NCI-H2081 (cell line): ENCODE measurements around the gene BTD.
"Not testable (repeated sequence)": the region's sequence is repeated elsewhere in the genome, so short reads cannot be mapped to it uniquely, and the experiment has no call there.

Experiments
- DNase-seq, 2 experiments: peaks; one replicate each; lab custom pipeline; 2025; lab: John Stamatoyannopoulos, UW

BTD gene

GRCh38 chr3:15604584-15604983 lies 3.0 kb downstream of the BTD start:
- DNase-seq = not testable (repeated sequence)

- DNase-seq = no peak
Measured at GRCh38 chr3:15606434-15606891, 4.9 kb downstream of the BTD start.

DNA sequence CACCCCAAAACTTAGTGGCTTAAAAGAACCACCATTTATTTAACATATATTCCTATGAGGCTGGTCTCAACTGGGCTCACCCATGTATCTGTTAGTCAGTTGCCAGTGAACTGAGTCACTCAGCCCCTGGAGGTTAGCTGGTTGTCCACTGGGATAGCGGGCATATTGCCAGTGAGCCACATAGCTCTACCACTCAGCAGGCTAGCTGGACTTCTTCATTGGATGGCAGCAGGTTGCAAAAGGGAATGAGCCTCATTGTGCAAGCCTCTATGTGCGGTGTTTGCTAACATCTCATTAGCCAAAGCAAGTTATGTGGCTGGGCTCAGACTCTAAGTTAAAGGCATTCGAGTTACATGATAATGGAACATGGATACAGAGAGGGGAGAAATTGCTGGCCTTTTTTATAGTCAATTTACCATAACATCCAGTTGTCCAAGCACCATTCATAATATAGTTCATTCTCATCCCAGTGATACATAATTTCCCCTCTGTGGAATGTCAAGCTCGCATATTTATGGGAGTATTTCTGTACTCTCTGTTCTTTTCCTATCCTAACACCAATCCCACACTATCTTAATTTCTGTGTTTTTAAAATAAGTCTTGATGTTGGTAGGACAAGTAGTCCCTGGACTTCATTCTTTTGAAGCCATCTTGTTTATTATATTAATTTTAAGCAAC lies 8.7 kb downstream of the BTD start:
- DNase-seq = no peak

- DNase-seq = no peak
Measured at GRCh38 chr3:15611018-15611417, 9.5 kb downstream of the BTD start.

DNA sequence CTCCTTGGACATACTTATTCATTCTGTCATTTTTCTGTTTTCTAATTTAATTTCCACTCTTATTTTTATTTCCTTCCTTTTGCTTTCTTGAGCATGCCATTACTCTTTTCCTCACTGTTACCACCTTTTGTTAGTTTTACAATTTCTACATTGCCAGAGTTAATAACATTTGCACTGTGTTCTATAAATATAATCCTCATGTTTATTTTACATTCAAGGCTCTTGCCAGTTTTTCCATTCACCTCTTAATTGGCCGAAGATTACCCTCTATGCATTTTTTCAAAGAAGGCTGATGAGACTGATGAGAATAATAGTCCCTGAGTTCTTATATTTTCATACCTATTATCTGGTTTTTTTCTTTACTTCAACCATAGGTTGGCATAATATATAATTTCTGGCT lies 10.5 kb downstream of the BTD start:
- DNase-seq = peak in 1 of 2 experiments; percentile 17

DNA sequence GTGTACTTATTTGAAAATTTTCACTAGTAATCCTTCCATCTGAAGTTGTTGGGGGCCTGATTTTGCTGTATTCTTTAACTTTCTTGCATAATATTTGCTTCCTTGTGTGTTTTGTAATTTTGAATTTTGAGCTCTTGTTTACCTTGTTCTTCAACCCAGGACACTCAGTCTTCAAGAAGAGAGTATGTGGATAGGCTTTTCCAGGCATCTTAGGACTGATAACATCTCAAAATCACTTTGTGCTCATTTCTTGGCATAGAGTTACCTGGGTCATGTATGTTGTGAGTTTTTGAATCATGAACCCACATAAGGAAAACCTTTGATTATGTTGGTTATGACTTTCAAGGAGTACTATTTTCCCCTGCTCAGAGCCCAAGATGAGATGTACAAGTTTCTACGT lies 13.4 kb downstream of the BTD start:
- no peak for DNase-seq

GRCh38 chr3:15616053-15616452 lies 14.5 kb downstream of the BTD start:
- DNase-seq = no peak

DNA sequence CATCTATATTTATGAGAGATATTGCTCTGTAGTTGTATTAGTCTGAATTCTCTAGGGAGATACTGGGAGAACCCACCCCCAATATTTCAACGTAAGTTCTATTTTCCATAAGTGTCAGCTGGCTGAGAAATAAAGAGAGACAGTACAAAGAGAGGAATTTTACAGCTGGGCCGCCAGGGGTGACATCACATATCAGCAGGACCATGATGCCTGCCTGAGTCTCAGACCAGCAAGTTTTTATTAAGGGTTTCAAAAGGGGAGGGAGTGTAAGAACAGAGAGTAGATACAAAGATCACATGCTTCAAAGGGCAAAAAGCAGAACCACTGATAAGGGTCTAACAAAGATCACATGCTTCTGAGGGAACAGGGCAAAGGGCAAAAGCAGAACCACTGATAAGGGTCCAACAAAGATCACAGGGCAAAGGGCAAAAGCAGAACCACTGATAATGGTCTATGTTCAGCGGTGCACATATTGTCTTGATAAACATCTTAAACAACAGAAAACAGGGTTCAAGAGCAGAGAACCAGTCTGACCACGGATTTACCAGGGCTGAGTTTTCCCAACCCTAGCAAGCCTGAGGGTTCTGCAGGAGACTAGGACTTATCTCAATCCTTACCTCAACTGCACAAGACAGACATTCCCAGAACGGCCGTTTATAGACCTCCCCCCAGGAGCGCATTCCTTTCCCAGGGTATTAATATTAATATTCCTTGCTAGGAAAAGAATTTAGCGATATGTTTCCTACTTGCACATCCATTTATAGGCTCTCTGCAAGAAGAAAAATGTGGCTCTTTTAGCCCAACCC lies 18.3 kb downstream of the BTD start:
- DNase-seq = not testable (repeated sequence)

DNA sequence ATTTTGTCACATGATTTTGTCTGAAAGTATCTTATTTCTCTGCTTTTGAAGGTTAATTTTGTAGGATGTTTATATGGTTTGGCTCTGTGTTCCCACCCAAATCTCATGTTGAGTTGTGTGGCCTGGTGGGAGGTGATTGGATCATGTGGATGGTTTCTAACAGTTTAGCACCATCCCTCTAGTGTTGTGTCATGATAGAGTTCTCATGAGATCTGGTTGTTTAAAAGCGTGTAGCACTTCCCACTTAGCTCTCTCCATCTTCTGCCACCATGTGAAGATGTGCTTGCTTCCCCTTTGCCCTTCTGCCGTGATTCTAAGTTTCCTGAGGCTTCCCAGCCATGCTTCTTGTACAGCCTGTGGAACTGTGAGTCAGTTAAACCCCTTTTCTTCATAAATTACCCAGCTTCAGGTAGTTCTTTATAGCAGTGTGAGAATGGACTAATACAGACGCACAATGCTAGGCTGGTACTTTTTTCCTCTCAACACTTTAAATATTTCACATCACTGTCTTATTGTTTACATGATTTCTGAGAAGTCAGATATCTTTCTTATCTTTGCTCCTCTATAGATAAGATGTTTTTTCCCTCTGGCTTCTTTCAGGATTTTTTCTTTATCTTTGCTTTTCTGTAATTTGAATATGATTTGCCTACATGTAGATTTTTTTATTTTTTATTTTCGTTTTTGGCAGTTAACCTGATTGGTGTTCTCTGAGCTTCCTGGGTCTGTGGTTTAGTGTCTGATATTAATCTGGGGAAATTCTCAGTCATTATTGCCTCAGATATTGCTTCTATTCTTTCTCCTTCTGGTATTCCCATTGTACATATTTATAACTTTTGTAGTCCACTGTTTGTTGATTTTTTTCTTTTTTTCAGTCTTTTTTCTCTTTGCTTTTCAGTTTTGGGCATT lies 22.2 kb downstream of the BTD start:
- DNase-seq = no peak

- DNase-seq = no peak
Measured at GRCh38 chr3:15628967-15629366, 27.4 kb downstream of the BTD start.

DNA sequence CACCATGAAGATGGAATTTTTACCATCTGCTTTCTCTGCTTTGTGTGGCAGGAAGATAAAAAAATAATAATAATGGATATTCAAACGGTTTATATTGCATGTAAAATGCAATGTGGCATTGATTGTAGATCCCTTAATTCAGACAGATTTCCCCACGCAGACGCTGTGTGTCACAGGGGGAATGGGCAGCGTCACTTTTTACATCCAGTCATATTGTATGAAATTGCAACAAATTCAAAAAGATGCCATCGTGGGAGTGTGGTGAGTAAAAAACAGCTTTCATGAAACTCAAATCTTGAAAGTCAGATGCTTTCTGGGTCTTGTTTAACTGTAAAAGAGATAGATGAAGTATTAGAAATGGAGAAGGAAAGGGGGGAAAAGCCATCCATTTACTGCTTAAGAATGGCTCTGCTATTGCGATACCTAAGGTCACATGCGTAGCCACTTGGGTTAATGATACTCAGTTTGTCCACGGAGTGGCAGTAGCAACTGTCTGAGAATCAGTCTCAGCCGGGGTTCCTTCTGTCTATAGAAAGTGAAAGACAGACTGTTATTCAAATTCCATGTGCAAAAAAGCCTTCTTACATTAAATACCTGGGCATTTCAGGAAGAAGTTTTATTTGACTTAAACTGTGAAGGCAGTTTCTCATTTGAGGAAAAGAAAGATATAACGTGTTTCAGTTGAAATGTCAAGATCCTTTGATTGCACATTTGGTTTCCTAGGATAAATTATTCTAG lies 28.5 kb downstream of the BTD start:
- DNase-seq = peak; percentile 26 to 59

GRCh38 chr3:15630646-15631350 lies 29.3 kb downstream of the BTD start:
- DNase-seq = peak in 1 of 2 experiments; percentile 17

- no peak for DNase-seq
Measured at GRCh38 chr3:15631426-15632211, 30.1 kb downstream of the BTD start.

GRCh38 chr3:15632212-15632580 lies 30.7 kb downstream of the BTD start:
- DNase-seq = no peak

- peak; percentile 47 to 84 for DNase-seq
Measured at GRCh38 chr3:15633159-15633558, 31.6 kb downstream of the BTD start.

DNA sequence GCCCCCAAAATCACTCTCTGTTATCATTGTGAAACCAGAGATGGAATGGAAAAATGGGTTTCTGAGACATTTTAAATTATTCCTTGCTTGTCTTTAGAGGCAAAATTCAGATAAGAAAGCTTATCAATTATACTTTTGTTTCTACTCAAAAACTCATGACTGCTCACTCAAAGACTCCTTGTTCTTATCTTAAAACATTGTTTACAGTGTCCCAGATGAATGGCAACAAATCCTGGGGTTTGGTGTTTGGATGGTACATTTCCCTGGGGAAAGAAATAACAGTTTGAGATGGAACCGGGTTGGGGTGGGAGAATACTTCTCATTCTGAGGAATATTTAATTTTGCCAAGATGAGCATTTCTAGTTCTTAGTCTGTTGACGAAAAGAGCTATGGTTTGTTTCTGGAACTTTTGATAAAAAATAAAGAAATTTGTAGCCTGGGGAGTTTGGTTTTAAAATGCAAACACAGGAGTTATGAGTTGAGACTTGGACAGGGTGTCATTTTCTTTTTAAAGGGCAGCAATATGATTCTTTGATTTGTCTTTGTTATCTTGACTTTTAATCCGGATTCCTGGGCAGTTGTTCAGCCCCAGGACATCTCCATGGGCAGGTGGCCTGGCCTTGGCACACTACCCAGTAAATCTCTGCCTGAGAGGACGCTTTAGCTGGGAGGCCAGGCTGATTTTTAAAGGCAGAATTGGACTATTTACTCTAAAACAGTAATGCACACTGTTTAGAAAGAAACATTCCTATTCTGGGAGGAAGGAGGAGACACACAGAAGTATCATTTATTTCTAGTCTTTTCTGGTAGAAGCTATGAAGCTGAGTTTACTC lies 32.4 kb downstream of the BTD start:
- DNase-seq = no peak

GRCh38 chr3:15634671-15635070 lies 33.1 kb downstream of the BTD start:
- DNase-seq = no peak

DNA sequence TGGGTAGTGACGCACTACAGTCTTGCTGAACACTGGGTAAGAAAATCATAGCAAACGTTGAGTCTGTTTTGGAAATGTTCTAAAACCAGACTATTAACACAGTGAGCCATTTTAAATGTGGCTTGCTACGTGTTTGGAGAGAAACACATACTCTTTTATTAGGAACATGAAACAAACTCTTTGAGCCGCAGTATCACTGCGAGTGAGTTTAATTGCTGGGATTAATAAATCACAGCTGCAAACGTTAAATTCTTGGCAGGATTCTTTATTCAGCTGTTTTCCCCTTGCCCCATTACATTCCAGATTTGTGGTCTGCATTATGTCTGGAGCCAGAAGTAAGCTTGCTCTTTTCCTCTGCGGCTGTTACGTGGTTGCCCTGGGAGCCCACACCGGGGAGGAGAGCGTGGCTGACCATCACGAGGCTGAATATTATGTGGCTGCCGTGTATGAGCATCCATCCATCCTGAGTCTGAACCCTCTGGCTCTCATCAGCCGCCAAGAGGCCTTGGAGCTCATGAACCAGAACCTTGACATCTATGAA lies 33.6 kb downstream of the BTD start:
- DNase-seq = no peak
